Measurements from ENCODE around the gene GAK. TPM values are rescaled to one million over a fixed set of nuclear protein-coding genes. Genes with fewer than 3 reads are reported as not detected.

The GAK gene
- total and polyA plus RNA-seq, 2 of the 13 experiments (the other 11 are each of a cell fraction or from before 2014, with no cell fraction given), result 17.5 to 44.3 TPM

GRCh38 chr4:907691-908425 is 24.3 kb downstream of the GAK start:
- Histone ChIP-seq H4K20me1 (ENCODE audit: insufficient read depth, low read length) (no peaks in the 10 kb centered on the region), H3K4me3 (replicated peaks in 1 of 3; ENCODE audit: insufficient read depth in 1 of 3, low read depth in 2 of 3, low read length in 3 of 3) (no peak overlapping the region), H3K4me2 (ENCODE audit: low read depth, low read length) (no peak overlapping the region), H3K27me3 (ENCODE audit: control insufficient read depth in 1 of 2, insufficient read depth in 2 of 2, low read length in 2 of 2) (no peaks in the 10 kb centered on the region), H3K36me3 (replicated peaks in 1 of 2; ENCODE audit: control insufficient read depth in 1 of 2, insufficient read depth in 2 of 2, low read length in 2 of 2) (peaks cover 16 to 30% of the 10 kb centered on the region in 2 experiments; a peak in 4 of 5 replicates), H2AFZ (ENCODE audit: low read length) (no peak overlapping the region), H3K9ac (ENCODE audit: insufficient read depth, low read depth, low read length) (no peak overlapping the region), H3K79me2 (ENCODE audit: insufficient read depth, low read length) (no peaks in the 10 kb centered on the region), H3K4me1 (ENCODE audit: insufficient read depth, low read length) (no peaks in the 10 kb centered on the region), H3K27ac (ENCODE audit: extremely low read length, insufficient read depth, low read length) (no peak overlapping the region), H3K9me3 (ENCODE audit: low read length) (no peaks in the 10 kb centered on the region)
- no TSS peak for BruUV-seq (replicated peaks)
- WGBS (ENCODE audit: low lambda C conversion rate), result 98% methylated on average over 26 of the region's 35 CpGs
- ChIA-PET CTCF (ENCODE audit: low intra/inter-chr PET ratio, low total read pairs) (no interaction called here), POLR2A (no interaction called here)
- no peak for DNase-seq (ENCODE audit: low spot score)
- in situ Hi-C loops (cut with HindIII; ENCODE audit: extremely low pct_ligation_motif_present, low pct_unique_long_range_greater_than_20kb) (no loop called here), intact Hi-C loops (cut with micrococcal nuclease; ENCODE audit: unreplicated experiment) (no loop called here)
- no peak for ATAC-seq
- FAIRE-seq, result no peak
- TF ChIP-seq PRDM15 (CRISPR knock-in tag; IDR thresholded peaks at IDR 0.05), result no peak
- TF ChIP-seq SYNCRIP (IDR thresholded peaks at IDR 0.05; ENCODE audit: insufficient read depth, low read depth, low read length), result no peak
- TF ChIP-seq HMG20A (CRISPR knock-in tag; IDR thresholded peaks at IDR 0.05; ENCODE audit: borderline replicate concordance), result no peak
- TF ChIP-seq DPF2 (CRISPR knock-in tag; IDR thresholded peaks at IDR 0.05; ENCODE audit: borderline replicate concordance, low read depth), result no peak
- TF ChIP-seq PAXIP1 (CRISPR knock-in tag; conservative IDR thresholded peaks at IDR 0.05), result no peak
- no peak for TF ChIP-seq HMGXB3 (CRISPR knock-in tag; IDR thresholded peaks at IDR 0.05; ENCODE audit: borderline replicate concordance)
- TF ChIP-seq RFX1 (IDR thresholded peaks at IDR 0.05), result no peak
- TF ChIP-seq HINFP (CRISPR knock-in tag; IDR thresholded peaks at IDR 0.05; ENCODE audit: low read depth), result no peak
- no peak for TF ChIP-seq SKI (IDR thresholded peaks at IDR 0.05; ENCODE audit: partially characterized antibody)
- no peak for TF ChIP-seq DNMT1 (CRISPR knock-in tag; IDR thresholded peaks at IDR 0.05)
- no peak for TF ChIP-seq POLR2A (IDR thresholded peaks at IDR 0.05; ENCODE audit: insufficient read depth in 1 of 2, low read depth in 2 of 2, low read length in 2 of 2)
